K562 (cell line): ENCODE data around the gene DGKZ. TPM values are rescaled to one million over a fixed set of nuclear protein-coding genes. Genes with fewer than 3 reads are reported as not detected.

Experiments
- ATAC-seq: fragments of 200-7000 bp; cut with Tn5 transposase; 3 replicates; pipeline ENCODE4 v1.9.1; 2020; ENCODE audit warnings: moderate library complexity
- BruUV-seq: library from RNA; stranded (reverse); fragments of 400-500 nt; replicated peaks from 2 replicates; lab custom pipeline; 2021; lab: Mats Ljungman, UMichigan
- CTCF ChIA-PET: fragments of 300-600 bp; formaldehyde crosslinking; extraction: SDS; loops from one replicate; lab custom pipeline; 2021; ENCODE audit warnings: low intra/inter-chr PET ratio; lab: Yijun Ruan, JAX
- POLR2A ChIA-PET: fragments of 300-600, 350-650 bp; sonication (Branson Sonifier 250); formaldehyde crosslinking; extraction: SDS; loops from one replicate; lab custom pipeline; 2021; ENCODE audit warnings: antibody characterized with exemption, inconsistent platforms; lab: Yijun Ruan, JAX
- DNase-seq, 4 experiments: peaks; one replicate each; pipeline versions ENCODE4 v3.0.0 to v3.0.0-alpha.2; 2011 to 2018; ENCODE audit warnings: low spot score in 3 of 4, mixed read lengths in 3 of 4; ENCODE audit errors: extremely low read depth in 1 of 4
- FAIRE-seq: peaks from 2 replicates; lab custom pipeline; 2011; peaks lifted over from hg19 to GRCh38; lab: Jason Lieb, UNC
- H2AFZ ChIP-seq: 2 replicates; pipeline ENCODE4 v1.6.0; 2011; ENCODE audit warnings: low read depth, low read length, control low read depth, inconsistent platforms
- H3K27ac ChIP-seq: fragments of 200-600 bp; 3 replicates; pipeline ENCODE4 v1.8.0; 2011; ENCODE audit warnings: low read depth, mild to moderate bottlenecking, control low read depth, inconsistent platforms, low read length, moderate library complexity, mixed read lengths; ENCODE audit errors: extremely low read depth
- H3K27me3 ChIP-seq, 2 experiments: fragments of 300-600 bp in 1 of 2; 2 replicates in 1 of 2; 3 replicates in 1 of 2; pipeline versions ENCODE4 v1.6.0 to v1.8.0; 2011; ENCODE audit warnings: inconsistent platforms in 2 of 2, low read length in 2 of 2, mild to moderate bottlenecking in 1 of 2, mixed read lengths in 1 of 2, moderate library complexity in 1 of 2; ENCODE audit not compliant: control insufficient read depth in 2 of 2, insufficient read depth in 2 of 2
- H3K36me3 ChIP-seq: fragments of 300-600 bp; 3 replicates; pipeline ENCODE4 v1.8.0; 2011; ENCODE audit warnings: mild to moderate bottlenecking, low read length, inconsistent platforms; ENCODE audit not compliant: control insufficient read depth, insufficient read depth
- H3K4me1 ChIP-seq, 2 experiments: fragments of 200-600 bp in 1 of 2; replicated peaks in 1 of 2; 2 replicates in 1 of 2; 3 replicates in 1 of 2; pipeline versions ENCODE4 v1.5.1 to v1.8.0; 2011; ENCODE audit warnings: inconsistent platforms in 2 of 2, low read length in 2 of 2, mild to moderate bottlenecking in 1 of 2, mixed read lengths in 1 of 2, moderate library complexity in 1 of 2; ENCODE audit not compliant: control insufficient read depth in 2 of 2, insufficient read depth in 2 of 2
- H3K4me2 ChIP-seq: 2 replicates; pipeline ENCODE4 v1.6.1; 2011; ENCODE audit warnings: low read length, control low read depth, inconsistent platforms, mixed read lengths; ENCODE audit not compliant: insufficient read depth
- H3K4me3 ChIP-seq: fragments of 200-600 bp; sonication (generic), shearing (Covaris generic); 2 replicates; pipeline ENCODE4 v1.5.1; 2016; ENCODE audit warnings: control low read depth, inconsistent platforms
- H3K79me2 ChIP-seq: fragments of 200-600 bp; 3 replicates; pipeline ENCODE4 v1.8.0; 2011; ENCODE audit warnings: low read length, inconsistent platforms; ENCODE audit not compliant: control insufficient read depth, insufficient read depth
- H3K9ac ChIP-seq, 2 experiments: 2 replicates each; pipeline versions ENCODE4 v1.6.0 to v1.6.1; 2011; ENCODE audit warnings: low read depth in 2 of 2, low read length in 2 of 2, control low read depth in 1 of 2, inconsistent platforms in 1 of 2, mild to moderate bottlenecking in 1 of 2, mixed read lengths in 1 of 2; ENCODE audit not compliant: insufficient read depth in 1 of 2
- H3K9me1 ChIP-seq: one replicate; pipeline ENCODE4 v1.6.0; 2011; ENCODE audit warnings: inconsistent platforms, mild to moderate bottlenecking, low read length, moderate library complexity; ENCODE audit not compliant: control insufficient read depth, insufficient read depth
- H3K9me3 ChIP-seq: replicated peaks from 2 replicates; pipeline ENCODE4 v1.5.1; 2011; ENCODE audit warnings: low read depth, low read length, inconsistent platforms; ENCODE audit not compliant: control insufficient read depth, insufficient read depth
- H4K20me1 ChIP-seq: replicated peaks from 2 replicates; pipeline ENCODE4 v1.6.1; 2011; ENCODE audit warnings: low read length, inconsistent platforms, mixed read lengths; ENCODE audit not compliant: control insufficient read depth, insufficient read depth
- CEBPB ChIP-seq: fragments of 450-650 bp; IDR thresholded peaks from 2 replicates; pipeline ENCODE4 v1.6.1; 2016; ENCODE audit warnings: missing genetic modification characterization, missing compliant biosample characterization
- ELF4 ChIP-seq: fragments of 450-650 bp; formaldehyde crosslinking; IDR thresholded peaks from 2 replicates; pipeline ENCODE4 v1.4.0; 2022; ENCODE audit warnings: missing genetic modification characterization
- EP300 ChIP-seq: IDR thresholded peaks from 2 replicates; pipeline ENCODE4 v1.6.1; 2012; ENCODE audit warnings: low read length, improper control_type of control experiment
- GABPB1 ChIP-seq: sonication (generic); formaldehyde crosslinking; IDR thresholded peaks from 2 replicates; pipeline ENCODE4 v1.8.0; 2022; ENCODE audit warnings: mild to moderate bottlenecking, missing genetic modification reagents
- HDAC3 ChIP-seq: fragments of 450-650 bp; IDR thresholded peaks from 2 replicates; pipeline ENCODE4 v1.6.1; 2018; ENCODE audit warnings: borderline replicate concordance, mild to moderate bottlenecking, moderate library complexity; ENCODE audit not compliant: partially characterized antibody
- NEUROD1 ChIP-seq: fragments of 150-350 bp; IDR thresholded peaks from 2 replicates; pipeline ENCODE4 v1.6.1; 2014; ENCODE audit warnings: borderline replicate concordance, low read length, low read depth; ENCODE audit not compliant: partially characterized antibody
- PKNOX1 ChIP-seq: fragments of 450-650 bp; IDR thresholded peaks from 2 replicates; pipeline ENCODE4 v1.6.1; 2016
- SRSF1 ChIP-seq: fragments of 200-400 bp; formaldehyde crosslinking; IDR thresholded peaks from 2 replicates; pipeline ENCODE4 v1.6.1; 2017; ENCODE audit warnings: mild to moderate bottlenecking, low read depth, low read length, moderate library complexity
- STAT5B ChIP-seq: fragments of 250-450 bp; sonication (Bioruptor Pico); IDR thresholded peaks from 2 replicates; pipeline ENCODE4 v1.8.0; 2021; ENCODE audit warnings: mild to moderate bottlenecking, inconsistent platforms
- TARDBP ChIP-seq: fragments of 450-650 bp; IDR thresholded peaks from 2 replicates; pipeline ENCODE4 v1.6.1; 2016
- UBTF ChIP-seq, 2 experiments: IDR thresholded peaks; 2 replicates each; pipeline ENCODE4 v1.6.1; 2012; ENCODE audit warnings: improper control_type of control experiment in 2 of 2, low read depth in 2 of 2, low read length in 2 of 2, borderline replicate concordance in 1 of 2
- ZNF263 ChIP-seq: sonication (generic); formaldehyde crosslinking; IDR thresholded peaks from 2 replicates; pipeline ENCODE4 v1.8.0; 2022; ENCODE audit warnings: mild to moderate bottlenecking, missing genetic modification reagents, borderline replicate concordance
- ZNF699 ChIP-seq: fragments of 250-450 bp; sonication (Bioruptor Pico); IDR thresholded peaks from 2 replicates; pipeline ENCODE4 v1.8.0; 2021; ENCODE audit warnings: mild to moderate bottlenecking, moderate library complexity; ENCODE audit not compliant: insufficient replicate concordance
- WGBS: fragments of 100-300 bp; shearing (Covaris generic); methylation state at CpG from one replicate; pipeline ENCODE4 v1.1.6; 2016; ENCODE audit warnings: low coverage, mixed read lengths; ENCODE audit not compliant: insufficient coverage; ENCODE audit errors: missing lambda C conversion rate; 5-methylcytosine and 5-hydroxymethylcytosine counted together
- in situ Hi-C: fragments of 300-500 bp; cut with MboI; formaldehyde crosslinking; loops from 4 replicates; pipeline ENCODE4 v1.15.0; 2018; ENCODE audit warnings: inconsistent platforms, mixed read lengths
- intact Hi-C: fragments of 100-400 bp; cut with micrococcal nuclease; formaldehyde crosslinking; loops from 2 replicates; pipeline ENCODE4 v1.14.2; 2022
- polyA plus RNA-seq, 8 experiments: library from polyadenylated mRNA; depleted of rRNA in 4 of 8; stranded (reverse) in 5 of 8; unstranded in 3 of 8; fragments of >200 nt; fragmentation: Nextera tagmentation in 2 of 8; fragmentation: Illumina TruSeq in 1 of 8; extraction: Ambion mirVana in 2 of 8; extraction: Trizol in 1 of 8; gene quantifications; 2 replicates each; pipeline versions ENCODE4 v1.2.1 to v1.2.3, GENCODE V29; 2011 to 2014; ENCODE audit warnings: inconsistent platforms in 1 of 8, missing spikeins in 1 of 8
- total RNA-seq, 7 experiments: library from RNA; depleted of rRNA in 6 of 7; stranded (reverse); fragments of >200 nt in 6 of 7; fragmentation: Illumina TruSeq in 2 of 7; extraction: Trizol in 2 of 7; gene quantifications; 2 replicates each; pipeline versions ENCODE4 v1.2.1 to v1.2.3, GENCODE V29; 2011 to 2021; ENCODE audit warnings: low replicate concordance in 1 of 7

Gene DGKZ
- total and polyA plus RNA-seq, 9 of the 15 experiments (the other 6 are each of a cell fraction or from before 2014, with no cell fraction given), result 0.51 to 100 (median 44.2) TPM

GRCh38 chr11:46379482-46380293 is 32.4 kb downstream of the DGKZ start (continued):
- TF ChIP-seq UBTF (IDR thresholded peaks at IDR 0.05; ENCODE audit: borderline replicate concordance in 1 of 2, low read depth in 2 of 2, low read length in 2 of 2) (peak; percentile 44 to 64; a peak in 1 of 4 replicates), ZNF263 (CRISPR knock-in tag) (peak; percentile 31; the same call in 1 of the 2 replicates)

- ATAC-seq (peak; percentile 62), FAIRE-seq (peak; percentile 87), DNase-seq (peak; percentile 86 to 90 (median 88))
- in situ Hi-C loops (no loop called here), intact Hi-C loops (loop anchor here (2.0 to 5.0 kb wide), 2 partner anchors 28 to 133 kb away; no protein-coding TSS in a partner anchor)
- WGBS, result 0% methylated on average over 10 of the region's 45 CpGs
- Histone ChIP-seq H3K4me3 (peak overlapping the region; percentile 75), H3K36me3 (peaks cover 52% of the 10 kb centered on the region; the same call in 2 of the 3 replicates), H3K27me3 (no peaks in the 10 kb centered on the region), H3K79me2 (peaks cover 16% of the 10 kb centered on the region), H3K4me1 (peaks cover 25 to 66% of the 10 kb centered on the region in 2 experiments), H3K9me3 (no peaks in the 10 kb centered on the region), H2AFZ (peak overlapping the region; percentile 82), H3K27ac (peak overlapping the region; percentile 96), H3K9me1 (peaks cover 7% of the 10 kb centered on the region), H3K9ac (peak overlapping the region; percentile 87 to 94), H4K20me1 (no peaks in the 10 kb centered on the region; the same call in 1 of the 2 replicates), H3K4me2 (peak overlapping the region; percentile 76)
- POLR2A ChIA-PET, result interaction anchor here (0.6 to 2.3 kb wide), 6 partner anchors 9 to 137 kb away, joined by 3 to 10 read pairs (median 3); no protein-coding TSS in a partner anchor
- CTCF ChIA-PET, result interaction anchor here (0.6 kb wide), 1 partner anchor 132 kb away, joined by 4 read pairs; no protein-coding TSS in a partner anchor
- no TSS peak for BruUV-seq
- TF ChIP-seq HDAC3, result no peak
- no peak for TF ChIP-seq SRSF1
- no peak for TF ChIP-seq CEBPB (tag)
- peak; percentile 76 for TF ChIP-seq PKNOX1
- TF ChIP-seq GABPB1 (CRISPR knock-in tag), result peak; percentile 22; the same call in 1 of the 2 replicates
- no peak for TF ChIP-seq TARDBP
- TF ChIP-seq NEUROD1, result peak; percentile 58
- no peak for TF ChIP-seq STAT5B (CRISPR knock-in tag)
- no peak for TF ChIP-seq ELF4 (CRISPR knock-in tag)
- no peak for TF ChIP-seq ZNF699 (CRISPR knock-in tag)
- TF ChIP-seq EP300, result no peak
Measured at GRCh38 chr11:46380340-46381047, 33.2 kb downstream of the DGKZ start.
